PFSK-1 (cell line): ENCODE results near the gene PLIN4.

Experiments used
- FOXP2 ChIP-seq: optimal IDR thresholded peaks from 2 replicates; pipeline ENCODE3; 2011; ENCODE audit warnings: borderline replicate concordance, control low read depth, inconsistent platforms; ENCODE audit not compliant: insufficient read depth; ENCODE audit errors: extremely low read length, extremely low read depth
- POLR2AphosphoS5 ChIP-seq: IDR thresholded peaks from 2 replicates; pipeline ENCODE4 v1.6.1; 2012; ENCODE audit warnings: low read depth, mild to moderate bottlenecking, control low read depth, low read length, moderate library complexity
- SIN3A ChIP-seq: IDR thresholded peaks from 2 replicates; pipeline ENCODE4 v1.6.1; 2012; ENCODE audit warnings: mild to moderate bottlenecking, low read length, moderate library complexity, borderline replicate concordance; ENCODE audit not compliant: insufficient read depth
- TAF1 ChIP-seq: IDR thresholded peaks from 2 replicates; pipeline ENCODE4 v1.6.1; 2012; ENCODE audit warnings: low read length, control low read depth, borderline replicate concordance; ENCODE audit not compliant: insufficient read depth
- TF ChIP-seq, protein P1 (sequence below), 2 experiments: IDR thresholded peaks; 2 replicates each; pipeline versions ENCODE4 v1.6.1 to v1.8.0; 2011 to 2012; ENCODE audit warnings: low read depth in 2 of 2, low read length in 2 of 2, control low read depth in 1 of 2, inconsistent platforms in 1 of 2, mild to moderate bottlenecking in 1 of 2, moderate library complexity in 1 of 2; ENCODE audit not compliant: insufficient read depth in 1 of 2

DNA sequence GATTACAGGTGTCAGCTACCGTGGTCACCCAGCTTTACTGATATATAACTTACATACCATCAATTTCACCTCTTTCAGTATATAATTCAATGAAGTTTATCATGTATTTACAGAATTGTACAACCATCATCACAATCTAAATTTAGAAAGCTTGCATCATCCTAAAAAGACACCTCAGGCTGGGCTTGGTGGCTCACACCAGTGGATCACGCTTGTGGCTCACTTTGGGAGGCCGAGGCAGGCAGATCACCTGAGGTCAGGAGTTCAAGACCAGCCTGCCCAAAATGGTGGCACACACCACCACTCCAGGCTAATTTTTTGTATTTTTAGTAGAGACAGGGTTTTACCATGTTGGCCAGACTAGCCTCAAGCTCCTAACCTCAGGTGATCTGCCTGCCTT, 50.5 kb downstream of the PLIN4 start:
- TF ChIP-seq POLR2AphosphoS5: no peak
- no peak for TF ChIP-seq SIN3A
- TF ChIP-seq, protein P1, sequence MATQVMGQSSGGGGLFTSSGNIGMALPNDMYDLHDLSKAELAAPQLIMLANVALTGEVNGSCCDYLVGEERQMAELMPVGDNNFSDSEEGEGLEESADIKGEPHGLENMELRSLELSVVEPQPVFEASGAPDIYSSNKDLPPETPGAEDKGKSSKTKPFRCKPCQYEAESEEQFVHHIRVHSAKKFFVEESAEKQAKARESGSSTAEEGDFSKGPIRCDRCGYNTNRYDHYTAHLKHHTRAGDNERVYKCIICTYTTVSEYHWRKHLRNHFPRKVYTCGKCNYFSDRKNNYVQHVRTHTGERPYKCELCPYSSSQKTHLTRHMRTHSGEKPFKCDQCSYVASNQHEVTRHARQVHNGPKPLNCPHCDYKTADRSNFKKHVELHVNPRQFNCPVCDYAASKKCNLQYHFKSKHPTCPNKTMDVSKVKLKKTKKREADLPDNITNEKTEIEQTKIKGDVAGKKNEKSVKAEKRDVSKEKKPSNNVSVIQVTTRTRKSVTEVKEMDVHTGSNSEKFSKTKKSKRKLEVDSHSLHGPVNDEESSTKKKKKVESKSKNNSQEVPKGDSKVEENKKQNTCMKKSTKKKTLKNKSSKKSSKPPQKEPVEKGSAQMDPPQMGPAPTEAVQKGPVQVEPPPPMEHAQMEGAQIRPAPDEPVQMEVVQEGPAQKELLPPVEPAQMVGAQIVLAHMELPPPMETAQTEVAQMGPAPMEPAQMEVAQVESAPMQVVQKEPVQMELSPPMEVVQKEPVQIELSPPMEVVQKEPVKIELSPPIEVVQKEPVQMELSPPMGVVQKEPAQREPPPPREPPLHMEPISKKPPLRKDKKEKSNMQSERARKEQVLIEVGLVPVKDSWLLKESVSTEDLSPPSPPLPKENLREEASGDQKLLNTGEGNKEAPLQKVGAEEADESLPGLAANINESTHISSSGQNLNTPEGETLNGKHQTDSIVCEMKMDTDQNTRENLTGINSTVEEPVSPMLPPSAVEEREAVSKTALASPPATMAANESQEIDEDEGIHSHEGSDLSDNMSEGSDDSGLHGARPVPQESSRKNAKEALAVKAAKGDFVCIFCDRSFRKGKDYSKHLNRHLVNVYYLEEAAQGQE (IDR thresholded peaks at IDR 0.05; ENCODE audit: insufficient read depth in 1 of 2, low read depth in 2 of 2, low read length in 2 of 2): no peak
- TF ChIP-seq TAF1: no peak
- TF ChIP-seq FOXP2: no peak
